ENCODE results near the gene SVIL. TPM values are rescaled to one million over a fixed set of nuclear protein-coding genes. Genes with fewer than 3 reads are reported as not detected.

SVIL gene, protein sequence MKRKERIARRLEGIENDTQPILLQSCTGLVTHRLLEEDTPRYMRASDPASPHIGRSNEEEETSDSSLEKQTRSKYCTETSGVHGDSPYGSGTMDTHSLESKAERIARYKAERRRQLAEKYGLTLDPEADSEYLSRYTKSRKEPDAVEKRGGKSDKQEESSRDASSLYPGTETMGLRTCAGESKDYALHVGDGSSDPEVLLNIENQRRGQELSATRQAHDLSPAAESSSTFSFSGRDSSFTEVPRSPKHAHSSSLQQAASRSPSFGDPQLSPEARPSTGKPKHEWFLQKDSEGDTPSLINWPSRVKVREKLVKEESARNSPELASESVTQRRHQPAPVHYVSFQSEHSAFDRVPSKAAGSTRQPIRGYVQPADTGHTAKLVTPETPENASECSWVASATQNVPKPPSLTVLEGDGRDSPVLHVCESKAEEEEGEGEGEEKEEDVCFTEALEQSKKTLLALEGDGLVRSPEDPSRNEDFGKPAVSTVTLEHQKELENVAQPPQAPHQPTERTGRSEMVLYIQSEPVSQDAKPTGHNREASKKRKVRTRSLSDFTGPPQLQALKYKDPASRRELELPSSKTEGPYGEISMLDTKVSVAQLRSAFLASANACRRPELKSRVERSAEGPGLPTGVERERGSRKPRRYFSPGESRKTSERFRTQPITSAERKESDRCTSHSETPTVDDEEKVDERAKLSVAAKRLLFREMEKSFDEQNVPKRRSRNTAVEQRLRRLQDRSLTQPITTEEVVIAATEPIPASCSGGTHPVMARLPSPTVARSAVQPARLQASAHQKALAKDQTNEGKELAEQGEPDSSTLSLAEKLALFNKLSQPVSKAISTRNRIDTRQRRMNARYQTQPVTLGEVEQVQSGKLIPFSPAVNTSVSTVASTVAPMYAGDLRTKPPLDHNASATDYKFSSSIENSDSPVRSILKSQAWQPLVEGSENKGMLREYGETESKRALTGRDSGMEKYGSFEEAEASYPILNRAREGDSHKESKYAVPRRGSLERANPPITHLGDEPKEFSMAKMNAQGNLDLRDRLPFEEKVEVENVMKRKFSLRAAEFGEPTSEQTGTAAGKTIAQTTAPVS (N-terminal part only)
- total RNA-seq, result 67.0 and 72.1 TPM in 2 replicates

DNA sequence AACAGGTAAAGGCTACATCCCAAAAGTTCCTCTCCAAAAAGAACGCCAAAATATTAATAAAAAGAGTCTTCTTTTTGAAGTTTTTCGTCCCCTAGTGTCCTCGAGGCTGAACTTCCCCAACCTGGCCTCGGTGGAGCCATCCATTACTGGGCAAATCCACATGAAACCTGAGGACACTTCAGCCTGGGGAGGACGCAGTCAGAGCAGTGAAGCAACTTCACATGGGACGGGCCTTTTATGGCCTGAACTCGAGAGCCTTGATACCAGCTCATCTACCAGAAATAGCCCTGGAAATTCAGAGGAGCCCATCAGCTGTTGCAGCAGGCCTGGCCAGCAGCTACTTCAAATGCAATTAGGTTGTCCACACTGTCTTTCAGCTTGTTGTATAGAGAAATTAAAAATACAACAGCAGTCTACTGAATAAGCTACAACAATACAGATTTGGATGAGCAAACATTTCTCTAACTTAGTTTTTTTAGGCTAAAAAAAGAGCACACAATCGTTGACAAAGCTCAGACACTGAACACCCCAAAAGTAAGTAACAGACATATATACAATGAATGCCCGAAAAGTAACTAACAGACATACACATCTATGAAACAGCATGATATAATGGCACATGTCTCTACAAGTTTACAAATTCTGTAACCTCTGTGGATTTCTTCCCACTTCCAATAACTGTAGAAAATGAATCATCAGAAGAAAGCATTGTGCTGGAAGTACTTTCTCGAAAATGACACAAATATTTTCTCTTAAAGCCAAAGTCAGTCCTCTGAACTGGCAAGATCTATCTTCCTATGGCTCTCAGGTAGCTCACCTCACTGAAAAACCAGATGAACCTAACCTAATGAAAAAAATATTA, at the start of gene SVIL:
Gene SVIL (minus strand): TSS at position 208 of the 862 bp plus-strand sequence. CDS start 79,913 bp downstream, outside the sequence.
- no peak for DNase-seq (ENCODE audit: low read depth)
- TF ChIP-seq CTCF (IDR thresholded peaks at IDR 0.05; ENCODE audit: insufficient read depth, low read length, poor library complexity, severe bottlenecking), result no peak
- peak within 1 kb of the TSS; percentile 23 for H3K4me3 ChIP-seq (ENCODE audit: low read depth, low read length)
- H3K27me3 ChIP-seq (ENCODE audit: control insufficient read depth, insufficient read depth, low read length), result no peaks in the 10 kb centered on the region
- H3K36me3 ChIP-seq (ENCODE audit: control insufficient read depth, insufficient read depth, low read length), result no peaks in the 10 kb centered on the region

DNA sequence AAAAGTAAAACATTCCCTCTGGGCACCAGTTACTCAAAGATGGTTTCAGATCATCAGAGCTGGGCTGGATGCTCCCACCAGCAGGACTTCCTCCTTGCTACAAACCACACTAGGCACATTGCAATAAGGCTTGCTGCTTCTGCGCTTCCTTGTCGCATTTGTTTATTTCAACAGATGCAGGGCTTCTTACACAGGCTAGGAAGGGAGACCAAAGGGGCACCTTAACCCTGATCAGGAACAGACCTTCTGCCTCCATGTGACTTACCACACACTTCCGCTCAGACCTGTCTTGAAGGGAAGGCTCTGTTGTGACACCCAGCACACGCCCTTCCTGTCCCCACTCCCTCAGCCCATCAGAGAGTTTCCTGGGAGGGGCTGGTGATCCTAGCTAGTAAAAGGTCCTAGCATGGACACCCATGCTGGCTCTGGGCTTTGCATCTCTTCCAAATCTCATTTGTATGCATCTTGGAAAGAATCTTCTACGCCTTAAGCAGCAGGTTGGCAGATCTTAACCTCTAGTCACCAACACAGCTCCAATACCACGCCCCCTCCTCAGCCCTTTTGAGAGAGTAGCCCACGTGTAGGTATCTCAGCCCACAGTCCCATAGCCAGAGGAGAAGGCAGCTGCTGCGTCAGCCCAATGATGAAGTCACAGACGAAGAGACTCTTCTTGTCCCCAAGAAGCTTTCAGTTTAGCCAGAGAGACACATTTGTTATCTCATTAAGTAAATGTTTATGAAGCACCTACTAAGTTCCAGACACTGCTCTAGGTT, 47.1 kb upstream of the SVIL start:
- no peak overlapping the region for H3K4me3 ChIP-seq (ENCODE audit: low read depth, low read length)
- no peak for DNase-seq (ENCODE audit: low read depth)
- no peak for TF ChIP-seq CTCF (IDR thresholded peaks at IDR 0.05; ENCODE audit: insufficient read depth, low read length, poor library complexity, severe bottlenecking)
- H3K27me3 ChIP-seq (ENCODE audit: control insufficient read depth, insufficient read depth, low read length), result no peaks in the 10 kb centered on the region
- H3K36me3 ChIP-seq (ENCODE audit: control insufficient read depth, insufficient read depth, low read length), result peaks cover 7% of the 10 kb centered on the region

DNA sequence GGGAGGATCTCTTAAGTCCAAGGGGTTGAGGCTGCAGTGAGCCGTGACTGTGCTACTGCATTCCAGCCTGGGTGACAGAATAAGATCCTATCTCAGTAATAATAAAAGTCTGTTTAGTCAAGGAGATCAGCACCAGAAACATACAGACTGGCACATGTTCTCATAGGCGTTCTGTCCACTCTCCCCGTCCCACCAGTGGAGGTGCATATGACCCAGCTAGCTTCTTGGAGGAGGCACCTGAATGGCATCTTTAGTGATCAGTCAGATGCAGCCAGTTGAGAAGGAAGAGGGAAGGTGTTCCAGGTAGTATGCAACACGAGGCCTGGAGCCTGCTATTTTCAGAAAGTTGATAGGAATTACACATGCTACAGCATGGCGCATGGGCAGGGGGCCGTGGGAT, 45.3 kb upstream of the SVIL start:
- H3K27me3 ChIP-seq (ENCODE audit: control insufficient read depth, insufficient read depth, low read length), result no peaks in the 10 kb centered on the region
- no peak overlapping the region for H3K4me3 ChIP-seq (ENCODE audit: low read depth, low read length)
- peaks cover 7% of the 10 kb centered on the region for H3K36me3 ChIP-seq (ENCODE audit: control insufficient read depth, insufficient read depth, low read length)
- no peak for TF ChIP-seq CTCF (IDR thresholded peaks at IDR 0.05; ENCODE audit: insufficient read depth, low read length, poor library complexity, severe bottlenecking)
- DNase-seq (ENCODE audit: low read depth), result no peak

GRCh38 chr10:29676732-29677131, 42.0 kb upstream of the SVIL start:
- Histone ChIP-seq H3K27me3 (ENCODE audit: control insufficient read depth, insufficient read depth, low read length) (no peaks in the 10 kb centered on the region), H3K4me3 (ENCODE audit: low read depth, low read length) (no peak overlapping the region), H3K36me3 (ENCODE audit: control insufficient read depth, insufficient read depth, low read length) (peaks cover 4% of the 10 kb centered on the region)
- TF ChIP-seq CTCF (IDR thresholded peaks at IDR 0.05; ENCODE audit: insufficient read depth, low read length, poor library complexity, severe bottlenecking), result no peak
- no peak for DNase-seq (ENCODE audit: low read depth)

- H3K27me3 ChIP-seq (ENCODE audit: control insufficient read depth, insufficient read depth, low read length), result no peaks in the 10 kb centered on the region
- DNase-seq (ENCODE audit: low read depth), result no peak
- H3K4me3 ChIP-seq (ENCODE audit: low read depth, low read length), result no peak overlapping the region
- no peak for TF ChIP-seq CTCF (IDR thresholded peaks at IDR 0.05; ENCODE audit: insufficient read depth, low read length, poor library complexity, severe bottlenecking)
- H3K36me3 ChIP-seq (ENCODE audit: control insufficient read depth, insufficient read depth, low read length), result peaks cover 2% of the 10 kb centered on the region
These were observed 41.2 kb upstream of the SVIL start for GRCh38 chr10:29675984-29676383.
